AG04449 (cell line): Measurements from ENCODE around the gene KIAA2012.

Experiments used
- CTCF ChIA-PET: fragments of 350-600 bp; formaldehyde crosslinking; extraction: SDS; loops from one replicate; lab custom pipeline; 2021; ENCODE audit warnings: antibody characterized with exemption; lab: Yijun Ruan, JAX
- POLR2A ChIA-PET: fragments of 400-600, 350-600 bp; formaldehyde crosslinking; extraction: SDS; loops from one replicate; lab custom pipeline; 2020; ENCODE audit warnings: antibody characterized with exemption, inconsistent platforms; lab: Yijun Ruan, JAX
- DNase-seq: peaks from one replicate; pipeline ENCODE4 v3.0.0-alpha.2; 2010; ENCODE audit warnings: low read depth, low spot score
- H3K4me3 ChIP-seq: 2 replicates; pipeline ENCODE4 v1.5.1; 2011; ENCODE audit warnings: low read depth, mild to moderate bottlenecking, control low read depth, low read length
- CTCF ChIP-seq: IDR thresholded peaks from one replicate; pipeline ENCODE4 v1.5.1; 2011; ENCODE audit warnings: mild to moderate bottlenecking, moderate library complexity, low read length, control low read depth, inconsistent platforms; ENCODE audit not compliant: insufficient read depth; ENCODE audit errors: missing control alignments

The KIAA2012 gene

GRCh38 chr2:202040079-202040844, 32.8 kb upstream of the KIAA2012 start:
- no peak for TF ChIP-seq CTCF
- no peak overlapping the region; the same call in 1 of the 2 replicates for H3K4me3 ChIP-seq
- ChIA-PET CTCF (interaction anchor here (1.3 to 3.3 kb wide), 3 partner anchors 14 to 139 kb away, joined by 4 to 23 read pairs (median 5); no protein-coding TSS in a partner anchor), POLR2A (interaction anchor here (0.7 to 1.4 kb wide), 2 partner anchors 180 to 212 kb away, joined by 4 to 9 read pairs; no protein-coding TSS in a partner anchor)
- DNase-seq = no peak

- CTCF ChIA-PET = interaction anchor here (1.1 to 3.3 kb wide), 8 partner anchors 12 to 236 kb away, joined by 3 to 23 read pairs (median 6); partner anchors contain the start of gene CDK15
- no peak for DNase-seq
- POLR2A ChIA-PET = interaction anchor here (1.2 kb wide), 1 partner anchor 9 kb away, joined by 4 read pairs; the partner anchor contains the start of gene FZD7
- no peak overlapping the region for H3K4me3 ChIP-seq
- no peak for TF ChIP-seq CTCF
Measured at GRCh38 chr2:202042444-202042843, 30.6 kb upstream of the KIAA2012 start.

- DNase-seq = no peak
- no peak overlapping the region for H3K4me3 ChIP-seq
- POLR2A ChIA-PET = no interaction called here
- TF ChIP-seq CTCF = no peak
- CTCF ChIA-PET = interaction anchor here (0.9 to 3.3 kb wide), 4 partner anchors 8 to 135 kb away, joined by 3 to 23 read pairs (median 9); no protein-coding TSS in a partner anchor
Measured at GRCh38 chr2:202043475-202043874, 29.6 kb upstream of the KIAA2012 start.

- POLR2A ChIA-PET = no interaction called here
- DNase-seq = no peak
- H3K4me3 ChIP-seq = no peak overlapping the region
- TF ChIP-seq CTCF = no peak
- CTCF ChIA-PET = interaction anchor here (1.5 kb wide), 1 partner anchor 9 kb away, joined by 3 read pairs; no protein-coding TSS in a partner anchor
Measured at GRCh38 chr2:202044777-202045176, 28.3 kb upstream of the KIAA2012 start.

- TF ChIP-seq CTCF = no peak
- no peak for DNase-seq
- ChIA-PET CTCF (interaction anchor here (1.2 to 1.7 kb wide), 4 partner anchors 10 to 186 kb away, joined by 3 to 8 read pairs (median 4); no protein-coding TSS in a partner anchor), POLR2A (no interaction called here)
- H3K4me3 ChIP-seq = no peak overlapping the region
Measured at GRCh38 chr2:202046572-202046971, 26.5 kb upstream of the KIAA2012 start.
